ENCODE results near the gene SLC25A38.

DNA sequence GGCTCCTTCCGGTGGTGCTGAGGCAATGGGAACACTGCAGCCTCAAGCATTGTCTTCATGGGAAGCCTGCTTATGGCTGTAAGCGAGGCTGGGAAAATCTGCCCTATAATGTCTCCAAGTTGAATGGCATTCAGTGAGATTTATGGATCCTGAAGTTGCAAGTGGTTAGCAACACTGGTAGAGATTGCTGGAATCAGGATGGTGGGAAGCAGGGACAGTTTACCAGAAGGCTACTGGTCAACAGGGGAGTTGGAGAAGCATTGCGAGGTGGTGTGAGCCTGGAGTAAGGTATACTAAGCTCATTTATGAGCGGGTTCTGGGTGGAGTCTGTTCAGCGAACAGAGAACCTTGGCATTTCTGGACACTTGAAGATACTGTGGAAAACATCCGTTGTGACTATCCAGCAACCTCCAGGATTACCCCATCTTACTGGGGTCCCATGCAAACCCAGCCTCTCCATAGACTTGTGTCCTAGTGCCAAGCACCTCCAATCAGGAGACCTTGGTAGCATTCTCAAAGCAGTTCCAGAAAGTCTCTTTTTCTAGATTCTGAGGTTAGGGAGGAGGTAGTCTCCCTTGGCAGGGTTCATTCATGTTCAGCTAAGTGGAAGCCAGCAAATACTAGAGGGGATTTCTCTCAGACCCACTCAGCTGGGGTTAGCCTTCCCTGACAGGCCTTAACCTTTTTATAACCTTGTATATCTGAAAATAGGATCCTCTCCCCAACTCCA lies 30.7 kb downstream of the SLC25A38 start:
- TF ChIP-seq CTCF (IDR thresholded peaks at IDR 0.05; ENCODE audit: insufficient read depth, low read depth, low read length) (peak; percentile 0), EZH2 (IDR thresholded peaks at IDR 0.05; ENCODE audit: insufficient read depth, low read length) (no peak)
